ENCODE data around the gene PTPN7.

DNA sequence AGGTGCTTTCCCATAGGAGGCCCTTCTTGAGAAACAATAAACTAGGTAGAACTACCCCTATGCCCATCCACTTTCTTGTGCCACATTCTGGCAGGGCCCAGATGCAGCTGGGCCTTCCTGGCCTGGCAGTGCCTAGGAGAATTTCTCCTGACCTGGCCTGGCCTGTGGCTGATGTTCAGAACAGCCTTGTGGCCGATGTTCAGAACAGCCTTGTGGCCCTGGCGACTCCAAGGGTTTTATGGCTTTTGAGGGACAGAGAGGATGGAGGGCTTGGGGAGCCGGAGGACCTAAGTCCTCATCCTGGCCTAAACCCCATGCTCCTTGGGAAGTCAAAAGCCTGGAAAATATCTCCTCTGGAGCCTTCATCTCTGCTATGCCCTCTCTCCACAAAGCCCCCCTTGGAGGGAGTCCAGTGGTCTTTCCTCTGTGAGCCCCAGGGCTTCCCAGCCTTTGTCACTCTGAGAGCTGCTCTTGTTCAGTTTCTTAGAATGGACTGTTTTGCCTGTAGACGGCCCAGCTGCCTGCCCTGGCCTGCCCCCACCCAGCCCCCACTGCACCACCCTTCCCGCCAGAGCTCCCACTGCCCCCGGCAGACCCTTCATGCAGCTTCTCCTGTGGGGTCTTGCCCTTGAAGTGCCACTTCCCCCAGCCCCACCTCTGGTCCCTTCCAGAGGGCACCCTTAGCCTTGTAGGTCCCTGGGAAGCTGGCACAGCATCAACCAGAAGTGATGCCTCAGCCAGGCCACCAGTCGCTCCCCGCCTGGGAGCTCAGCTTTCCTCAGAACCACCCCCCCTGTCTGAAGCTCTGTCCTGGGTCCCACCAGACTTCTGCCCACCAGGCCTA lies 30.7 kb downstream of the PTPN7 start:
- TF ChIP-seq CTCF (conservative IDR thresholded peaks at IDR 0.05; ENCODE audit: low read length) (no peak), EZH2phosphoT487 (IDR thresholded peaks at IDR 0.05; ENCODE audit: borderline replicate concordance) (no peak)
